Caco-2 (cell line): ENCODE data around the gene MKLN1. TPM values are rescaled to one million over a fixed set of nuclear protein-coding genes. Genes with fewer than 3 reads are reported as not detected.
"Not testable (repeated sequence)": the region's sequence is repeated elsewhere in the genome, so short reads cannot be mapped to it uniquely, and the experiment has no call there.

Experiments
- BruUV-seq: library from RNA; stranded (reverse); fragments of 400-500 nt; replicated peaks from 2 replicates; lab custom pipeline; 2021; lab: Mats Ljungman, UMichigan
- CTCF ChIA-PET: fragments of 300-600 bp; sonication (Branson Sonifier 250); formaldehyde crosslinking; loops from one replicate; lab custom pipeline; 2022; ENCODE audit warnings: antibody characterized with exemption; lab: Charles Lee
- POLR2A ChIA-PET: fragments of 300-600 bp; sonication (Branson Sonifier 250); formaldehyde crosslinking; loops from one replicate; lab custom pipeline; 2022; ENCODE audit warnings: antibody characterized with exemption; lab: Charles Lee
- DNase-seq, 2 experiments: peaks; one replicate each; pipeline versions ENCODE4 v3.0.0 to v3.0.0-alpha.2; 2020 to 2022
- H3K27me3 ChIP-seq: replicated peaks from 2 replicates; pipeline ENCODE4 v1.6.0; 2011; ENCODE audit warnings: low read length; ENCODE audit not compliant: control insufficient read depth, insufficient read depth
- H3K36me3 ChIP-seq: 2 replicates; pipeline ENCODE4 v1.5.1; 2011; ENCODE audit warnings: low read length; ENCODE audit not compliant: control insufficient read depth, insufficient read depth
- H3K4me1 ChIP-seq: fragments of 250-450 bp; sonication (Bioruptor Pico); 2 replicates; pipeline ENCODE4 v1.5.1; 2020; ENCODE audit warnings: mild to moderate bottlenecking
- H3K4me3 ChIP-seq: 2 replicates; pipeline ENCODE4 v1.5.1; 2011; ENCODE audit warnings: low read depth, mild to moderate bottlenecking, control low read depth, low read length
- H3K9me3 ChIP-seq: fragments of 250-450 bp; sonication (Bioruptor Pico); 2 replicates; pipeline ENCODE4 v1.5.1; 2020; ENCODE audit warnings: mild to moderate bottlenecking, moderate library complexity
- H3K27ac Mint-ChIP-seq: one replicate; pipeline ENCODE4 v1.8.0; 2022; ENCODE audit warnings: mixed read lengths; ENCODE audit not compliant: unreplicated experiment
- H3K27me3 Mint-ChIP-seq: one replicate; pipeline ENCODE4 v1.8.0; 2022; ENCODE audit warnings: mixed read lengths; ENCODE audit not compliant: insufficient read depth, unreplicated experiment
- H3K36me3 Mint-ChIP-seq: one replicate; pipeline ENCODE4 v1.8.0; 2022; ENCODE audit warnings: mild to moderate bottlenecking, mixed read lengths; ENCODE audit not compliant: insufficient read depth, unreplicated experiment
- H3K4me1 Mint-ChIP-seq: one replicate; pipeline ENCODE4 v1.8.0; 2022; ENCODE audit warnings: low read depth, mixed read lengths; ENCODE audit not compliant: unreplicated experiment
- H3K4me3 Mint-ChIP-seq: one replicate; pipeline ENCODE4 v1.8.0; 2022; ENCODE audit warnings: mild to moderate bottlenecking, moderate library complexity, mixed read lengths; ENCODE audit not compliant: unreplicated experiment
- H3K9me3 Mint-ChIP-seq: one replicate; pipeline ENCODE4 v1.8.0; 2022; ENCODE audit warnings: mixed read lengths; ENCODE audit not compliant: unreplicated experiment
- CTCF ChIP-seq, 2 experiments: fragments of 200-600 bp in 1 of 2; IDR thresholded peaks; 1 replicate in 1 of 2; 2 replicates in 1 of 2; pipeline versions ENCODE4 v1.5.1 to v1.8.0; 2011 to 2022; ENCODE audit warnings: antibody characterized with exemption in 1 of 2, control low read depth in 1 of 2, inconsistent platforms in 1 of 2, low read depth in 1 of 2, low read length in 1 of 2, mild to moderate bottlenecking in 1 of 2, moderate library complexity in 1 of 2; ENCODE audit not compliant: insufficient read depth in 1 of 2, severe bottlenecking in 1 of 2, unreplicated experiment in 1 of 2
- intact Hi-C: fragments of 100-400 bp; cut with micrococcal nuclease; formaldehyde crosslinking; loops from one replicate; pipeline ENCODE4 v1.10.0; 2022; ENCODE audit not compliant: unreplicated experiment
- total RNA-seq: library from RNA; stranded (reverse); gene quantifications from 2 replicates; pipeline ENCODE4 v1.2.3, GENCODE V29; 2022

MKLN1 gene
- total RNA-seq, 1 experiment from 2014 or later = 55.6 TPM

DNA sequence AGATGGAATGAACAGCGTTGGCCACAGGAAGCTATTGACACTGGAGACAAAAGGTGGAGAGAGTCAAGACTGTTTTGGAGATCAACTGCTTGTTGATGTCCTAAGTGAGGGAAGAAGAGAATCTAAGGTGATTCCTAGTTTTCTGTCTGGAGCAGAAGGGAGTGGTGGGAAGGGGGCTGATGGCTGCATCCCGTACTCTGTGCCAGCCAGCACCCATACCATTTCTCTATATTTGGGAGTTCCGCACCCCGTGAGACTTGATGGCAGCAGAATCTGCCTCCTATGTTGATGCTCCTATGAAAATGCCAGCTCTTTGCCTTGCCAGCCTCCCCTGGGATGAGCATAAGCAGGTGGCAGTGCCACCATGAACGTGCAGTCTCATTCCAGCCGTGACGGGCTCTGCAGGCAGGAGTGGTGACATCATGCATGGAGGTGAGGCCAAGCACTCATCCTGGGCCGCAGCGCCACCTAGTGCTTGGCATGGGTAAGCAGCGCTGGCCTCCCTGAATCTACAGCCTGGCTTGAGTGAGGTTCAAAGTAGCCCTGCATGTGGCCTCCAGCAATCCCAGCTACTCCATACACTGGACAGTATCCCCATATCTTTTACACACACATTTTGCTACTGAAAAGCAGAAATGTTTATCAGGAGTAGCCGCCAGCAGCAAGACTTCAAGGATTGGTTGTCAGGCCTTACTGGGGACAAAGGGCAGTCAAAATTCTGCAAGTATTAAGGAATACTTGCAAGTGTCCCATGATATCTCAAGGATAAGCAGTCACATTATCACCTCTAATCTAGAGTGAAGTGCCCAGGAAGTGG is 185.8 kb downstream of the MKLN1 start:
- H3K4me1 ChIP-seq = peaks cover 19% of the 10 kb centered on the region
- no peaks in the 10 kb centered on the region for H3K27me3 ChIP-seq
- DNase-seq = peak; percentile 85 to 88
- intact Hi-C loops = loop anchor here (1.0 to 5.0 kb wide), 2 partner anchors 34 to 141 kb away; no protein-coding TSS in a partner anchor
- Mint-ChIP-seq H3K4me1 (peaks cover 45% of the 10 kb centered on the region), H3K27me3 (no peaks in the 10 kb centered on the region), H3K4me3 (no peak overlapping the region), H3K27ac (peak overlapping the region; percentile 4), H3K9me3 (no peaks in the 10 kb centered on the region), H3K36me3 (peaks cover 83% of the 10 kb centered on the region)
- H3K9me3 ChIP-seq = no peaks in the 10 kb centered on the region
- no peaks in the 10 kb centered on the region for H3K36me3 ChIP-seq
- BruUV-seq = no TSS peak
- ChIA-PET POLR2A (no interaction called here), CTCF (interaction anchor here (0.6 to 1.2 kb wide), 6 partner anchors 9 to 139 kb away, joined by 3 to 9 read pairs (median 3); no protein-coding TSS in a partner anchor)
- peak; percentile 93 to 95 for TF ChIP-seq CTCF (IDR thresholded peaks at IDR 0.05; ENCODE audit: insufficient read depth in 1 of 2, low read depth in 1 of 2, low read length in 1 of 2, severe bottlenecking in 1 of 2, unreplicated experiment in 1 of 2)
- no peak overlapping the region for H3K4me3 ChIP-seq

- BruUV-seq, intact Hi-C loops, H3K36me3 ChIP-seq, H3K27me3 Mint-ChIP-seq, H3K27ac Mint-ChIP-seq, H3K4me3 Mint-ChIP-seq, CTCF ChIA-PET, H3K9me3 ChIP-seq, H3K27me3 ChIP-seq, H3K9me3 Mint-ChIP-seq, POLR2A ChIA-PET, H3K4me3 ChIP-seq: not testable (repeated sequence)
- Mint-ChIP-seq H3K36me3 (peaks cover 82% of the 10 kb centered on the region), H3K4me1 (peaks cover 39% of the 10 kb centered on the region)
- DNase-seq = peak in 1 of 2 experiments; percentile 21
- peaks cover 19% of the 10 kb centered on the region for H3K4me1 ChIP-seq
Measured at GRCh38 chr7:131515471-131515870, 187.8 kb downstream of the MKLN1 start.

DNA sequence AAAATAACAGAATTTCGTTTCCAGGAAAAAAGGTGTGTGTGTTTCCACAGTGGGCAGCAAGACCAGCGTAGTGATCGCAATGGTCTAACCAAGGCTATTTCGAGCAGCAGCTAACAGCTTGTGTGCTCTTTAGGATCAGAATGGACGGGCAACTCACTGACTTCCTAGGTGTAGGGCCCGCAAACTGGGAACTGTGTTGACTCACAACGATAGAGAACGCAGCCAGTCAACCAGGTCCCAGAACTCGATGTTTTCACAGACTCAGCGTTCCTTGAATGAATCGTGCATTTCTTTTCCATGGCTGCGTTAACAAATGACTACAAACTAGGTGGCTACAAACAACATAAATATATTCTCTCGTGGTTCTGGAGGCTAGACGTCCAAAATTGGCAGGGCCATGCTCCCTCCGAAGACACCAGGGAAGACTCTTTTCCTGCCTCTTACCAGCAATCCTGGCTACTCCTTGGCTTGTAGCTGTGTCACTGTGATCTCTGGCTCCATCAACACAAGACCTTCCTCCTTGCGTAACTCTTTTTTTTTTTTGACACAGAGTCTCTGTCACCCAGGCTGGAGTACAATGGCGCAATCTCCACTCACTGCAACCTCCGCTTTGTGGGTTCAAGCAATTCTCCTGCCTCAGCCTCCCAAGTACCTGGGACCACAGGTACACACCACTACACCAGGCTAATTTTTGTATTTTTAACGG is 189.7 kb downstream of the MKLN1 start:
- intact Hi-C loops = no loop called here
- ChIA-PET CTCF (no interaction called here), POLR2A (no interaction called here)
- Mint-ChIP-seq H3K27me3 (no peaks in the 10 kb centered on the region), H3K4me1 (peaks cover 33% of the 10 kb centered on the region), H3K9me3 (no peaks in the 10 kb centered on the region), H3K27ac (peak overlapping the region; percentile 39), H3K36me3 (peaks cover 77% of the 10 kb centered on the region), H3K4me3 (no peak overlapping the region)
- Histone ChIP-seq H3K27me3 (no peaks in the 10 kb centered on the region), H3K36me3 (no peaks in the 10 kb centered on the region), H3K4me1 (peaks cover 30% of the 10 kb centered on the region), H3K4me3 (no peak overlapping the region), H3K9me3 (no peaks in the 10 kb centered on the region)
- DNase-seq = peak in 1 of 2 experiments; percentile 13
- BruUV-seq = no TSS peak
- no peak for TF ChIP-seq CTCF (IDR thresholded peaks at IDR 0.05; ENCODE audit: insufficient read depth in 1 of 2, low read depth in 1 of 2, low read length in 1 of 2, severe bottlenecking in 1 of 2, unreplicated experiment in 1 of 2)
